Lung (tissue), 16 donors: ENCODE measurements around the gene PPBP. TPM values are rescaled to one million over a fixed set of nuclear protein-coding genes. Genes with fewer than 3 reads are reported as not detected.

Experiments
- ATAC-seq: fragments of 200-7000 bp; cut with Tn5 transposase; one replicate; pipeline ENCODE4 v1.9.1; 2020; ENCODE audit warnings: moderate number of reproducible peaks; ENCODE audit not compliant: insufficient read depth, low FRiP score
- DNase-seq, 3 donors: peaks; one replicate each; pipeline ENCODE4 v3.0.0-alpha.2; 2013 to 2017
- H3K27ac ChIP-seq, 2 donors: one replicate each; pipeline ENCODE4 v1.5.1; 2013; ENCODE audit warnings: mild to moderate bottlenecking in 2 of 2, moderate library complexity in 2 of 2, control low read depth in 1 of 2, inconsistent platforms in 1 of 2, low read depth in 1 of 2, low read length in 1 of 2
- H3K27me3 ChIP-seq, 3 donors: one replicate each; pipeline ENCODE4 v1.5.1; 2013; ENCODE audit warnings: low read length in 2 of 3; ENCODE audit not compliant: control insufficient read depth in 3 of 3, insufficient read depth in 3 of 3
- H3K36me3 ChIP-seq, 4 donors: one replicate each; pipeline ENCODE4 v1.5.1; 2013; ENCODE audit warnings: low read length in 4 of 4, mild to moderate bottlenecking in 1 of 4, moderate library complexity in 1 of 4; ENCODE audit not compliant: control insufficient read depth in 4 of 4, insufficient read depth in 4 of 4
- H3K4me1 ChIP-seq, 5 donors: one replicate each; pipeline ENCODE4 v1.5.1; 2013; ENCODE audit warnings: low read length in 5 of 5, mild to moderate bottlenecking in 2 of 5, moderate library complexity in 1 of 5; ENCODE audit not compliant: control insufficient read depth in 5 of 5, insufficient read depth in 5 of 5
- H3K4me3 ChIP-seq: one replicate; pipeline ENCODE4 v1.5.1; 2013; ENCODE audit warnings: mild to moderate bottlenecking, control low read depth, moderate library complexity
- H3K9ac ChIP-seq, 2 donors: one replicate each; pipeline ENCODE4 v1.5.1; 2013; ENCODE audit warnings: low read length in 2 of 2, control low read depth in 1 of 2; ENCODE audit not compliant: insufficient read depth in 1 of 2
- H3K9me3 ChIP-seq, 4 donors: one replicate each; pipeline ENCODE4 v1.5.1; 2013; ENCODE audit warnings: low read length in 3 of 4, mild to moderate bottlenecking in 1 of 4, moderate library complexity in 1 of 4; ENCODE audit not compliant: control insufficient read depth in 4 of 4, insufficient read depth in 3 of 4
- WGBS, 2 donors: extraction: QIAGEN DNeasy Blood & Tissue Kit; methylation state at CpG; one replicate each; pipeline ENCODE4 v1.1.7; 2013; 5-methylcytosine and 5-hydroxymethylcytosine counted together
- long read RNA-seq, 5 donors: transcript quantifications; one replicate each; lab custom pipeline, GENCODE V29; 2026
- polyA plus RNA-seq, 2 donors: library from polyadenylated mRNA; stranded (reverse); fragments of 200-250 nt; gene quantifications; one replicate each; pipeline ENCODE4 v1.2.1, GENCODE V29; 2013
- total RNA-seq, 2 donors: library from RNA; depleted of rRNA in 1 of 2; stranded (reverse); fragments of >200 nt in 1 of 2; gene quantifications; one replicate each; pipeline ENCODE4 v1.2.1, GENCODE V29; 2014 to 2021
- TF ChIP-seq, protein P1 (sequence below): IDR thresholded peaks from 2 replicates; pipeline ENCODE4 v1.5.1; 2012; ENCODE audit warnings: mild to moderate bottlenecking; ENCODE audit errors: control extremely low read depth, extremely low read depth
- donor health status: control.
- donor health status: control.
- donor health status: Bipolar disorder and iron deficiency.
- donor health status: healthy.
- donor health status: DM: yes; HTN: yes; CAD: no.

Gene PPBP, protein sequence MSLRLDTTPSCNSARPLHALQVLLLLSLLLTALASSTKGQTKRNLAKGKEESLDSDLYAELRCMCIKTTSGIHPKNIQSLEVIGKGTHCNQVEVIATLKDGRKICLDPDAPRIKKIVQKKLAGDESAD
- 10 to 100 TPM in 1 of 2 donors, 1 to 10 TPM in 1; 2.5 to 43.5 TPM for total RNA-seq
- polyA plus RNA-seq, result 10 to 100 TPM in 1 of 2 donors, 1 to 10 TPM in 1; 1.9 to 12.3 TPM
- long read RNA-seq, donor 1, transcript PPBP-201 (3 exons, 715 nt), result major isoform, 11 of 11 reads
- long read RNA-seq, donor 1, partial matches to known transcripts, result 0 of 11 reads
- long read RNA-seq, donor 1, other reads (novel, unspliced or antisense), result 0 of 11 reads
- long read RNA-seq, donor 2, transcript PPBP-201 (3 exons, 715 nt), result major isoform, 7 of 7 reads
- long read RNA-seq, donor 2, partial matches to known transcripts, result 0 of 7 reads
- long read RNA-seq, donor 2, other reads (novel, unspliced or antisense), result 0 of 7 reads
- long read RNA-seq, donor 3, transcript PPBP-201 (3 exons, 715 nt), result major isoform, 11 of 11 reads
- long read RNA-seq, donor 3, partial matches to known transcripts, result 0 of 11 reads
- long read RNA-seq, donor 3, other reads (novel, unspliced or antisense), result 0 of 11 reads
- long read RNA-seq, donor 4, transcript PPBP-201 (3 exons, 715 nt), result major isoform, 45 of 45 reads
- long read RNA-seq, donor 4, partial matches to known transcripts, result 0 of 45 reads
- long read RNA-seq, donor 4, other reads (novel, unspliced or antisense), result 0 of 45 reads
- long read RNA-seq, donor 5, transcript PPBP-201 (3 exons, 715 nt), result major isoform, 28 of 28 reads
- long read RNA-seq, donor 5, partial matches to known transcripts, result 0 of 28 reads
- long read RNA-seq, donor 5, other reads (novel, unspliced or antisense), result 0 of 28 reads

DNA sequence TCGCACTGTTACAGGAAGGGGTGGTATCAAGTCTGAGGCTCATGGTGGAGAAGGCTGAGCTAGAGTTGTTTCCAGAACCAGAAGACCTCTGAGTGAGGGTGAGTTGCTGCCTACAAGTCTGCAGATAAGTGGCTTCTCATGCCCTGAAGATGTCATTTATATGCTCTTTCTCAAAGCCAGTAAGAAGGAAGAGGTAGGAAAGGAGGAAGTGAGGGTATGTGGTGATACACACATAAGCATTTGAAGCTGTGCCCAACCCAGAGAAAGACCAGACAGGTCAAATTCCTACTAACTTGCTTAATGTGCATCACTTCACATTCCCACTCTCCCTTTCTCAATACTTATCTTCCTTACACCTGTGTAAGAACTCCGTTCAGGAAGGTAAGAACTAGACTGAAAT lies at the start of gene PPBP:
Gene PPBP (minus strand): TSS at position 130 of the 400 bp plus-strand sequence. CDS start 87 bp downstream, at position 43.
- no peak for DNase-seq
- Histone ChIP-seq H3K9ac (no peak within 1 kb of the TSS), H3K36me3 (no peaks in the 10 kb centered on the region), H3K4me1 (no peaks in the 10 kb centered on the region), H3K9me3 (no peaks in the 10 kb centered on the region), H3K4me3 (no peak within 1 kb of the TSS), H3K27ac (no peak within 1 kb of the TSS), H3K27me3 (peaks cover 0 to 3% (median 3%) of the 10 kb centered on the region in 3 donors)
- ATAC-seq, result no peak
- TF ChIP-seq, protein P1, sequence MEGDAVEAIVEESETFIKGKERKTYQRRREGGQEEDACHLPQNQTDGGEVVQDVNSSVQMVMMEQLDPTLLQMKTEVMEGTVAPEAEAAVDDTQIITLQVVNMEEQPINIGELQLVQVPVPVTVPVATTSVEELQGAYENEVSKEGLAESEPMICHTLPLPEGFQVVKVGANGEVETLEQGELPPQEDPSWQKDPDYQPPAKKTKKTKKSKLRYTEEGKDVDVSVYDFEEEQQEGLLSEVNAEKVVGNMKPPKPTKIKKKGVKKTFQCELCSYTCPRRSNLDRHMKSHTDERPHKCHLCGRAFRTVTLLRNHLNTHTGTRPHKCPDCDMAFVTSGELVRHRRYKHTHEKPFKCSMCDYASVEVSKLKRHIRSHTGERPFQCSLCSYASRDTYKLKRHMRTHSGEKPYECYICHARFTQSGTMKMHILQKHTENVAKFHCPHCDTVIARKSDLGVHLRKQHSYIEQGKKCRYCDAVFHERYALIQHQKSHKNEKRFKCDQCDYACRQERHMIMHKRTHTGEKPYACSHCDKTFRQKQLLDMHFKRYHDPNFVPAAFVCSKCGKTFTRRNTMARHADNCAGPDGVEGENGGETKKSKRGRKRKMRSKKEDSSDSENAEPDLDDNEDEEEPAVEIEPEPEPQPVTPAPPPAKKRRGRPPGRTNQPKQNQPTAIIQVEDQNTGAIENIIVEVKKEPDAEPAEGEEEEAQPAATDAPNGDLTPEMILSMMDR, result no peak
- 79 to 83% methylated on average over 2 of the region's 2 CpGs for WGBS, 2 donors

DNA sequence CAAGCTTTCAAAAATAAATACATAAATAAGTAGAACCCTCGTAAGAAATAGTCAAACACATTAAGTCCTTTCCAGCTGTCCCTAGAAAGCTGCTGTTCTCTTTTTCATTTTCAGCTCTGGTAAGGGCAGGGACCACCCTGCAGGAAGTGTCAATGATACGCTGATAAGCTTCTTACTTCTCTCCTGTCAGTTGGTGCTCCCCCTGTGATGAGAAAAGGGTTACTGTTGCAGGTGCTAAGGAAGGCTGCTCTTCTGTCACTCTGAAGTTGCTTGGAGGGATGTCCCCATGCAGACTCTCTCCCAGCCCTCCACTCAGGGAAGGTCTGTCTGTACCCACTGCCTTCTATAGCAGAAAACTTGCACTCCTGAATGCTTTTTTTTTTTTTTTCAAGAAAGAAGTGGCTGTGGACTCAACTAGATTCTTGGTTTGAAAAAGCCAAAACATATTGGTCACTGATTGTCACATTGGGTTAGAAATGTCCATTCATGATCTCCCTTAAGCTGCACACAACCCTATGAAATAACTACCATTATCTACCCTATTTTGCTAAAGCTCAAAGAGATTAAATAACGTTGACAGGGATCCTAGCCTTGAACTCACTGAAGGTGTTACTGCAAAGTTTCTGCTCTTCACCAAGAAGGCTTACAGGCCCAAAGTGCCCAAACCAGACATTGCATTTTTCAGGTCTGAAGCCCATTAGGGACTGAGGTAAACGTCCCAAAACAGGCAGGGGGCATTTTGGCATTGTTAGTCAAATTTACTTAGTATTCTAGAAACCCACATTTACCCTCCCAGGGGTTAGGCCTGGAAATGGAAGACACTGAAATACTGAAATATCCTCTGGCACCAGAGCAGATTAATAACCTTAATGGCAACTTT lies 49.3 kb upstream of the PPBP start:
- WGBS, 2 donors, result 37 to 45% methylated on average over 4 of the region's 4 CpGs
- no peak overlapping the region for H3K9ac ChIP-seq
- TF ChIP-seq, protein P1, result no peak

DNA sequence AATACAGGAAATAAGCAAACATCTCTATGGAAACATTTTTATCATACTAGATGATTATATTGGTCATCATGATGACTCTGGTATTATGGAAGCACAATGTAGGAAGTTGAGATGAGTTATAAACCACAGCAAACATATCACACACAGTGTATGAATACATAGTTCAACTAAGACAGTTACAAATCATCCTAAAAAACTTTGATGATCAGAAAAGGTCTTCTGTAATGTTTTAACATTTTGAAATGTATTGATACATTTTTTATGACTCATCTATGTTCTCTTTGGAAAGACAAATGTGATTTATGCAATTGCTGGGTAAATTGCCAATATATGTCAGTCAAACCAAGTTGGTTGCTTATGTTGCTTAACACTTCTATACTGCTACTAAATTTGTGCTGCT lies 45.7 kb upstream of the PPBP start:
- Histone ChIP-seq H3K9me3 (no peaks in the 10 kb centered on the region), H3K27ac (no peak overlapping the region), H3K36me3 (no peaks in the 10 kb centered on the region), H3K4me1 (peaks cover 0 to 5% (median 2%) of the 10 kb centered on the region in 5 donors), H3K9ac (no peak overlapping the region), H3K27me3 (peaks cover 0 to 15% (median 8%) of the 10 kb centered on the region in 3 donors), H3K4me3 (no peak overlapping the region)
- ATAC-seq (no peak), DNase-seq (no peak)
- TF ChIP-seq, protein P1, result no peak

More for the DNA sequence above, 49.3 kb upstream of the PPBP start:
- Histone ChIP-seq H3K27me3 (peaks cover 0 to 21% (median 10%) of the 10 kb centered on the region in 3 donors), H3K27ac (no peak overlapping the region), H3K4me1 (peaks cover 0 to 3% (median 0%) of the 10 kb centered on the region in 5 donors), H3K36me3 (no peaks in the 10 kb centered on the region), H3K4me3 (no peak overlapping the region), H3K9me3 (no peaks in the 10 kb centered on the region)
- ATAC-seq, result no peak
- DNase-seq, result no peak
